Mucosa of rectum (tissue), 2 donors: ENCODE measurements around the gene GOLGA8S.
A peak's percentile ranks its signal among the peaks of the same experiment; 100 is the strongest.
"Not testable (repeated sequence)": the region's sequence is repeated elsewhere in the genome, so short reads cannot be mapped to it uniquely, and the experiment has no call there.

Experiments used
- H3K27ac ChIP-seq, 2 donors: one replicate each; pipeline ENCODE4 v1.7.0; 2013; ENCODE audit warnings: inconsistent platforms in 2 of 2, low read depth in 2 of 2, low read length in 2 of 2
- H3K27me3 ChIP-seq, 2 donors: one replicate each; pipeline ENCODE4 v1.7.0; 2013; ENCODE audit warnings: low read length in 2 of 2; ENCODE audit not compliant: control insufficient read depth in 2 of 2, insufficient read depth in 2 of 2
- H3K36me3 ChIP-seq, 2 donors: one replicate each; pipeline ENCODE4 v1.7.0; 2013; ENCODE audit warnings: low read length in 2 of 2; ENCODE audit not compliant: control insufficient read depth in 2 of 2, insufficient read depth in 2 of 2
- H3K4me1 ChIP-seq, 2 donors: one replicate each; pipeline ENCODE4 v1.7.0; 2013; ENCODE audit warnings: low read length in 2 of 2, mild to moderate bottlenecking in 1 of 2; ENCODE audit not compliant: control insufficient read depth in 2 of 2, insufficient read depth in 2 of 2
- H3K4me3 ChIP-seq, 2 donors: one replicate each; pipeline ENCODE4 v1.7.0; 2013; ENCODE audit warnings: low read length in 2 of 2
- H3K9ac ChIP-seq, 2 donors: one replicate each; pipeline ENCODE4 v1.7.0; 2013; ENCODE audit warnings: low read length in 2 of 2, low read depth in 1 of 2, mild to moderate bottlenecking in 1 of 2
- H3K9me3 ChIP-seq, 2 donors: one replicate each; pipeline ENCODE4 v1.7.0; 2013; ENCODE audit warnings: low read length in 2 of 2; ENCODE audit not compliant: control insufficient read depth in 2 of 2
- donor health status: healthy.
- donor health status: Normal muscosa, but diverticular disease.

GOLGA8S gene, protein sequence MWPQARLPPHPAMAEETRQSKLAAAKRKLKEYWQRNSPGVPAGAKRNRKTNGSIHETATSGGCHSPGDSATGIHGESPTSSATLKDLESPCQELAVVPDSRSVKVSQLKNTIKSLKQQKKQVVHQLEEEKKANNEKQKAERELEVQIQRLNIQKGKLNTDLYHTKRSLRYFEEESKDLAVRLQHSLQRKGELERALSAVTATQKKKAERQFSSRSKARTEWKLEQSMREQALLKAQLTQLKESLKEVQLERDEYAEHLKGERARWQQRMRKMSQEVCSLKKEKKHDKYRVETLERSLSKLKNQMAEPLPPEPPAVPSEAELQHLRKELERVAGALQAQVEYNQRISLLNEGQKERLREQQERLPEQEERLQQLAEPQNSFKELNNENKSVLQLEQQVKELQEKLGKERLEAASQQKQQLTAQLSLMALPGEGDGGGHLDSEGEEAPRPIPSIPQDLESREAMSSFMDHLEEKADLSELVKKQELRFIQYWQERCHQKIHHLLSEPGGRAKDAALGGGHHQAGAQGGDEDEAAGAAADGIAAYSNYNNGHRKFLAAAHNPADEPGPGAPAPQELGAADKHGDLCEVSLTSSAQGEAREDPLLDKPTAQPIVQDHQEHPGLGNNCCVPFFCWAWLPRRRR

DNA sequence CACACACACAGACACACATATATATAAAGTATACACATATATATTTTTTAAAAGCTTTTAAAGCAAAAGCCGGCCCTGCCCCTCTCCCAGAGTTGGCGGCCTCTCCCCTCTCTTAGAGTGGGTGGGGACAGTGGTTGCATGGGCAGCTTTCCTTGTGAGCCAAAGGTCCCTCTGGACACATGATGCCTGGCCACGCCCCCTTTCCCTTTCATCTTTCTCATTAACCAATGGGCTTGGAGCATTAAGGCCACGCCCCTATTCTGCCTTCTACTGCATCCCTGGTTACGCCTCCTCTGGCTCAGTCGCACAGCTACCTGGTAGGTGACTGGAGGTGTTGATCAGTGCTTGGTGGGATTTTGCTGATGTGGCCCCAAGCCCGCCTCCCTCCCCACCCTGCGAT, at the start of gene GOLGA8S:
Gene GOLGA8S (plus strand): TSS at position 301 of the 400 bp plus-strand sequence. CDS start 62 bp downstream, at position 363.
- not testable (repeated sequence) for H3K27me3 ChIP-seq, H3K27ac ChIP-seq, H3K36me3 ChIP-seq, H3K9ac ChIP-seq, H3K4me3 ChIP-seq, H3K9me3 ChIP-seq, H3K4me1 ChIP-seq

DNA sequence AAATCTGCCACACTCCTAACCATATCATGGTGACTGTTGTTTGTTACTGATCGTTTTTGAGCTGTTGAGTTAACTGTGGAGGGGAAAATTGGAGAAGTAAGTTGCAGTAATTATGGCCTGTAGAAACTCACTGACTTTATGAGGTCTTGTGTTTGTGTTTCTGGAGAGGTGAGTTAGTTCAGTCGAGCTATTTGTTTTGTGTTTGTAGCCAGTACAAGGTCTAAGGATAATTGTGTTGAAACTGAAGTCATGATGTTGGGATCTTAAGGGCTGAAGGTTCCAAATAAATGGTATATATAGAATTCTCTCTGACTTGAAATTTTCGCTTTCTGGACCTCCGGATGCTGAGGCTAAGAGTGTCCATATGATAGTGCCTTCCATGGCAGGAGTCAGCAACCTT, 49.7 kb upstream of the GOLGA8S start:
- H3K27me3 ChIP-seq, H3K27ac ChIP-seq, H3K9ac ChIP-seq, H3K9me3 ChIP-seq, H3K4me1 ChIP-seq: not testable (repeated sequence)
- Histone ChIP-seq H3K4me3 (peak overlapping the region; percentile 10 to 75), H3K36me3 (peaks cover 15% of the 10 kb centered on the region in 2 donors)

DNA sequence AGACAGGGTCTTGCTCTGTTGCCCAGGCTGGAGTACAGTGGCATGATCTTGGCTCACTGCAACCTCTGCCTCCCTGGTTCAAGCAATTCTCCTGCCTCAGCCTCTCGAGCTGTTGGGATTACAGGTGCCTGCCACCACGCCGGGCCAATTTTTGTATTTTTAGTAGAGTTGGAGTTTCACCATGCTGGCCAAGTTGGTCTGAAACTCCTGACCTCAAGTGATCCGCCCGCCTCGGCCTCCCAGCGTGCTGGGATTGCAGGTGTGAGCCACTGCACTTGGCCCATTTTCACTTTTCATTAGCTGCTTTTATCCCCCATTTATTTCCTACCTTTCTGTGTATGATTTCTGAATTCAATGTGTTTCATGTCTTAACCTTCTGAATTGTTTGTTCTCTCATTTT, 48.6 kb upstream of the GOLGA8S start:
- not testable (repeated sequence) for H3K4me3 ChIP-seq, H3K27me3 ChIP-seq, H3K9ac ChIP-seq, H3K4me1 ChIP-seq, H3K9me3 ChIP-seq, H3K27ac ChIP-seq
- H3K36me3 ChIP-seq = peaks cover 23% of the 10 kb centered on the region in 2 donors

DNA sequence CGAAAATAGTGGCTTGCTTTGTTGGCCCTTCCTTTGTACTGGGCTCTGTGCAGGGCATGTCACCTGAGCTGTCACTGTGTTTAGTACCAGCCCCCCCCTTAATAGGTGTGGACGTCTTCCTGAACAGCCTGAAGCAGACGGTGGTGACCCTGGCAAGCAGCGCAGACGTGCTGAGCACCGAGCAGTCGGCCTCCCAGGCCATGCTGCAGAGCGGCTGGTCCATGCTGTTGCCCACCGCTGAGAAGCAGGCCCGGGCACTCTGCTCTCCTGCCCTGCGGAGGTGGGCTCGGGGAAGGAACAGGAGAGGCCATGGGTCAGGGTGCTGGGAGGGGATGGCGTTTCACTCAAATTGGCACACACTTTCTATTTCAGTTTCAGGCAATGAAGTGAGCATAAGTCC, 43.3 kb upstream of the GOLGA8S start:
- not testable (repeated sequence) for H3K9ac ChIP-seq, H3K4me1 ChIP-seq, H3K27me3 ChIP-seq, H3K27ac ChIP-seq, H3K4me3 ChIP-seq, H3K9me3 ChIP-seq
- peaks cover 28 to 29% of the 10 kb centered on the region in 2 donors for H3K36me3 ChIP-seq

DNA sequence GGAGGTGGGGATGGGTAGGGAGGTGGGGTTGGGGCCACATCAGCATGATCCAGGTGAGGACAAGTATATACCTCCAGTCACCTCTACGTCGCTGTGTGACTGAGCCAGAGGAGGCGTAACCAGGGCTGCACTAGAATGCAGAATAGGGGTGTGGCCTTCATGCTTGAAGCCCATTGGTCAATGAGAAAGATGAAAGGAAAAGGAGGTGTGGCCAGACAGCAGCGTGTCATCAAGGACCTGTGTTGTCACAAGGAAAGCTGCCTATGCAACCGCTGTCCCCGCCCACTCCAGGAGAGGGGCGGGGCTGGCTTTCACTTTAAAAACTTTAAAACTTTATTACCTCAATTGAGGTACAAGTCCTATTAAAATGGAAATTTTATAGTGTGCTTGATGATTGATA, 20.5 kb upstream of the GOLGA8S start, which contains the start of gene GOLGA6L26:
Gene GOLGA6L26 (minus strand): TSS at position 101 of the 400 bp plus-strand sequence. CDS start 61 bp downstream, at position 40.
- not testable (repeated sequence) for H3K27me3 ChIP-seq, H3K9me3 ChIP-seq, H3K9ac ChIP-seq, H3K27ac ChIP-seq, H3K4me1 ChIP-seq, H3K4me3 ChIP-seq, H3K36me3 ChIP-seq

DNA sequence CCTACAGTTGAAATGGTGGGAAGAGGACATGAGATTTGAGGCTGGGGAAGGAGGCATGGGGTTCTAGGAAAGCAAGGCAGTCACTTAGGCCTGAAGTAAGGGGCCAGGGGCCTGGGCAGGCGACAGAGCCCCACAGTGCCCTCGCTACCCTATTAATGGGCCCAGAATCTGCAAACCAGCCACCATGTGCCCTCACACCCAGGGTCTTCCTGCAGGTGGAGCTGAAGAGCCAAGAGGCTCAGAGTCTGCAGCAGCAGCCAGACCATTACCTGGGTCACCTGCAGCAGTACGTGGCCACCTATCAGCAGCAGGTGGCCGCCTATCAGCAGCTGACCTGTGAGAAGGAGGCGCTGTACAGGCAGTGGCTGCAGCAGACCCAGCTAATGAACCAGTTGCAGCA, 8.1 kb downstream of the GOLGA8S start:
- not testable (repeated sequence) for H3K9me3 ChIP-seq, H3K27ac ChIP-seq, H3K36me3 ChIP-seq

DNA sequence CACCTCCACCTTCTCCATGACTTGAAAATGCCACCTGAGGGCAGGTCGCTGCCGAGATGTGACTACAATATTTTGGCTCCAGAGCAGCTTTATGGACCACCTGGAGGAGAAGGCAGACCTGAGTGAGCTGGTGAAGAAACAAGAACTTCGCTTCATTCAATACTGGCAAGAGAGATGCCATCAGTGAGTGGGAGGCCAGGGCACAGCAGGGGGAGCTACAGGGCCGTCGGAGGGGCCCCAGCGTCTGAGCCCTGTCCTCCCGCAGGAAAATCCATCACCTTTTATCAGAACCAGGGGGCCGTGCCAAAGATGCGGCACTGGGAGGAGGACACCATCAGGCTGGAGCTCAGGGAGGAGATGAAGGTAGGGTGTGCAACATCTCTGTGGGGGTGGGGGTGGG, 9.7 kb downstream of the GOLGA8S start:
- H3K27ac ChIP-seq, H3K36me3 ChIP-seq, H3K4me1 ChIP-seq, H3K4me3 ChIP-seq, H3K27me3 ChIP-seq, H3K9me3 ChIP-seq, H3K9ac ChIP-seq: not testable (repeated sequence)

More for the DNA sequence above, 8.1 kb downstream of the GOLGA8S start:
- not testable (repeated sequence) for H3K4me1 ChIP-seq, H3K4me3 ChIP-seq, H3K9ac ChIP-seq, H3K27me3 ChIP-seq

DNA sequence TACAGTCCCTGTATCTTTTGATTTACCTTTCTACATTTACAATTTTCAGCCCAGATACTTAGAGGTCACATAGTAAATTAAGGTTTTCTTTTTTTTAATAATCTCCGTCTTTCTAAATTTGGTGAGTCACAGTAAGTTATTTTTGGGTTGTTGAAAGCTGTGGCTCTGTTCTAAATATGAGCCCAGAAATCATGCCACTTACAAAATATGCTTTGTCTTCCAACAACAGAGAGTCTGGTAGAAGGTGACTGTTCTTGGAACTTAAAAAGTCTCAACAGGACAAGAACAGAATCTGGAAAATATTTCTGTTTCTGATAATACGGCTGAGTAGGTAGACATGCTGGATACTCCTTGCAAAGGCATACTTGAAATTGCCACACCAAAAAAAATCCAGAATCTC, 16.0 kb downstream of the GOLGA8S start:
- Histone ChIP-seq H3K9ac (no peak overlapping the region), H3K27me3 (no peaks in the 10 kb centered on the region), H3K4me1 (no peaks in the 10 kb centered on the region), H3K27ac (no peak overlapping the region), H3K4me3 (no peak overlapping the region), H3K9me3 (no peaks in the 10 kb centered on the region), H3K36me3 (no peaks in the 10 kb centered on the region)

DNA sequence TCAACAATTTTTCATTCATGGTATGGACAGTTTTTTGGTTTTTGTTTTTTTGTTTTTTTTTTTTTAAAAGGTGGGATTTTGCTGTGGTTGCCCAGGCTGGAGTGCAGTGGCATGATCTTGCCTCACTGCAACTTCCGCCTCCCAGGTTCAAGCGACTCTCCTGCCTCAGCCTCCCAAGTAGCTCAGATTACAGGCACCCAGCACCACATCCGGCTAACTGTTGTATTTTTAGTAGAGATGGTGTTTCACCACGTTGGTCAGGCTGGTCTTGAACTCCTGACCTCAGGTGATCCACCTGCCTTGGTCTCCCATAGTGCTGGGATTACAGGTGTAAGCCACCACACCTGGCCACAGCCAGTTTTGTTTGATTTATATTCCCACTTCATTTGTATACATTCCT, 16.6 kb downstream of the GOLGA8S start:
- not testable (repeated sequence) for H3K4me1 ChIP-seq, H3K36me3 ChIP-seq, H3K4me3 ChIP-seq, H3K9me3 ChIP-seq, H3K9ac ChIP-seq, H3K27ac ChIP-seq, H3K27me3 ChIP-seq

DNA sequence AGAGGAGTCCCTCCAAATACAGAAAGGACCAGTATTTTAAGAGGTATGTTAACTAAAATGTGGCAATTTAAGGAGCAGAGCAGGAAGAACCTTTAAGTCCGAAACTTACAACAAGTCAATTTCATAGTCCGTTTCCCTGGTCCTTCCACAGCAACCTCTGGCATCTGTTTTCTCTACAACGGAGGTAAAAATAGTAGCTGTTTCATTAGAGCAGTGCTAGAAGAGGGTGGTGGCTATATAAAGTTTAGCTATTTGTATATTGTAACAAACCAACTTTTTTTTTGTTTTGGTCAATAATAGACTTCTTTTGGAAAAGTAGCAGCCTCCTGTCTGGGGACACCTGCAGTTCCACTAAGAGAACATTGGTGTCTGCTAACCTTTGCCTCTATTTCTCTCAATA, 17.3 kb downstream of the GOLGA8S start:
- not testable (repeated sequence) for H3K27ac ChIP-seq, H3K4me1 ChIP-seq, H3K9ac ChIP-seq, H3K27me3 ChIP-seq, H3K9me3 ChIP-seq, H3K4me3 ChIP-seq, H3K36me3 ChIP-seq
